Measurements from ENCODE around the gene KLHL25. TPM values are rescaled to one million over a fixed set of nuclear protein-coding genes. Genes with fewer than 3 reads are reported as not detected.

Gene KLHL25
- total RNA-seq, 1 experiment from 2014 or later = 18.4 TPM

- Mint-ChIP-seq H3K27ac (no peak overlapping the region), H3K36me3 (ENCODE audit: insufficient read depth in 1 of 3, low read depth in 3 of 3) (peaks cover 3 to 54% (median 41%) of the 10 kb centered on the region in 3 experiments; a peak in 6 of 7 replicates), H3K27me3 (ENCODE audit: low read depth) (no peaks in the 10 kb centered on the region), H3K9me3 (no peaks in the 10 kb centered on the region), H3K4me3 (no peak overlapping the region), H3K4me1 (no peaks in the 10 kb centered on the region)
- Histone ChIP-seq H3K9me3 (ENCODE audit: control insufficient read depth, low read depth, low read length) (no peaks in the 10 kb centered on the region), H2BK20ac (ENCODE audit: low read depth, low read length, poor library complexity, severe bottlenecking) (no peak overlapping the region), H2BK15ac (ENCODE audit: low read depth, low read length) (no peak overlapping the region), H3K18ac (ENCODE audit: insufficient read length, low read depth, low read length) (no peak overlapping the region), H3K14ac (ENCODE audit: insufficient read depth, low read length) (no peak overlapping the region), H3K4ac (ENCODE audit: low read depth, low read length) (no peak overlapping the region), H2BK120ac (ENCODE audit: low read depth, low read length, poor library complexity, severe bottlenecking) (no peak overlapping the region), H2AFZ (ENCODE audit: low read length) (no peak overlapping the region), H4K91ac (ENCODE audit: insufficient read length, low read depth, low read length) (no peak overlapping the region), H3K79me1 (ENCODE audit: insufficient read depth, low read depth, low read length, poor library complexity, severe bottlenecking) (no peaks in the 10 kb centered on the region), H2AK5ac (ENCODE audit: insufficient read length, low read length) (no peak overlapping the region), H3K4me2 (ENCODE audit: insufficient read depth, insufficient read length, low read length) (no peak overlapping the region), H3K27me3 (ENCODE audit: insufficient read depth, low read length) (no peaks in the 10 kb centered on the region), H4K20me1 (ENCODE audit: control insufficient read depth, insufficient read depth, insufficient read length) (no peaks in the 10 kb centered on the region), H3T11ph (ENCODE audit: low read length) (no peak overlapping the region), H4K5ac (ENCODE audit: insufficient read length, low read depth, low read length) (no peak overlapping the region), H3K4me1 (ENCODE audit: insufficient read depth, low read length) (no peaks in the 10 kb centered on the region), H2BK12ac (ENCODE audit: insufficient read length, low read depth, low read length) (no peak overlapping the region), H3K79me2 (ENCODE audit: insufficient read depth, low read length) (no peaks in the 10 kb centered on the region), H4K8ac (replicated peaks; ENCODE audit: insufficient read length, low read depth, low read length) (no peak overlapping the region), H3K23ac (ENCODE audit: insufficient read length, low read depth, low read length) (no peak overlapping the region), H2BK5ac (ENCODE audit: insufficient read length, low read length) (no peak overlapping the region), H3K23me2 (ENCODE audit: insufficient read length, low read depth, low read length, poor library complexity, severe bottlenecking) (no peaks in the 10 kb centered on the region), H3K56ac (ENCODE audit: insufficient read length, low read depth, low read length) (no peak overlapping the region), H3K9ac (ENCODE audit: extremely low read depth, insufficient read length, low read length) (no peak overlapping the region), H3K27ac (ENCODE audit: insufficient read length, low read depth, low read length) (no peak overlapping the region)
- WGBS (ENCODE audit: extremely low coverage, insufficient read length, low lambda C conversion rate) = no CpG with 5 or more reads among the region's 1 CpG
- TF ChIP-seq CTCF (conservative IDR thresholded peaks at IDR 0.05) = no peak
- DNase-seq = no peak
Measured at GRCh38 chr15:85722374-85723152, 72.2 kb downstream of the KLHL25 start.
